ENCODE results near the gene SLC28A2. TPM values are rescaled to one million over a fixed set of nuclear protein-coding genes. Genes with fewer than 3 reads are reported as not detected.
"Not testable (repeated sequence)": the region's sequence is repeated elsewhere in the genome, so short reads cannot be mapped to it uniquely, and the experiment has no call there.

SLC28A2 gene
- total RNA-seq, 2 donors from 2014 or later, result not detected

DNA sequence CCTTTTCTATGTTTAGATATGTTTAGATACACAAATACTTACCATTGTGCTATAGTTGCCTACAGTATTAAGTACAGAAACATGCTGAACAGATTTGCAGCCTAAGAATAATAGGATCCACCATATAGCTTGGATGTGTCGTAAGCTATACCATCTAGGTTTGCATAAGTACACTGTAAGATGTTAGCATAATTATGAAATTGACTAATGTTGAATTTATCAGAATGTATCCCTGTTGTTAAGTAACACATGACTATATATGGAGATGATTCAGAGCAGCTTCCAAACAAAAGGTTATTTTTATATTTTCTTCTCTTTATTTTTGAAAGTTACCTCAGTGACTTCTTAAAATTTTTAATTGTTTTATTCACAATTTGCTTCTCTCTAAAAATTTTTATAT lies 2.4 kb downstream of the SLC28A2 start:
- no peak for DNase-seq (ENCODE audit: low spot score)

DNA sequence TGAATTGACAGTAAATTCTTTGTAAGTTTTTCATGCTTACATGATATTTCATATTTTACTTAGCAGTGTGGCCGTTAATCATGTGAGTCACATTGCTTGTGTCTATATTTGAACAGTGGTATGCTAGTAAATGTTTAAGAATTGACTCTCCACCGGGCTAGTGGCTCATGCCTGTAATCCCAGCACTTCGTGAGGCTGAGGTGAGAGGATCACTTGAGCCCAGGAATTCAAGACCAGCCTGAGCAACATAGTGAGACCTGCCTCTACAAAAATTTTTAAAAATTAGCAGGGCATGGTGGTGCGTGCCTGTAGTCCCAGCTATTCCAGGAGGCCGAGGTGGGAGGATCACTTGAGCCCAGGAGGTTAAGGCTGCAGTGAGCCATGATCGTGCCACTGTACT lies 2.8 kb downstream of the SLC28A2 start:
- DNase-seq (ENCODE audit: low spot score); intact Hi-C loops (cut with DNase I): not testable (repeated sequence)

More for the DNA sequence above, 2.4 kb downstream of the SLC28A2 start:
- intact Hi-C loops (cut with DNase I), result no loop called here

DNA sequence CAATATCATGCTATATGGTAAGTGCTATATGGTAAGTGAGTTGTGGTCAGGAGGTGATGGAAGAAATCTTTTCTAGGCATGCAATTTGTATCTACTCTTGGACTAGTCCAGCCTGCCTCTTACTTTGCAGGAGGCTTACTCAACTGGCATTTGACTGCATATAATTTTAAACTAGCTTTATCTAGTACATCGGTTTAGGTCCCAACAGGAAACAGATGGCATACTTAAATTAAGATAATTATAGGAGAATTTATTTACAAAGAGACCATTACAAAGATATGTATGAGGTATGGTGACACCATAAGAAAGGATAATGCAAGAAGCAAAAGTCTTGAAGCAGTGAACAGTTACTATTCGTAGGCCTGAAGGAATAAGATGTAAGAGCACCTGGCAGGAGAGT lies 7.8 kb downstream of the SLC28A2 start:
- no peak for DNase-seq (ENCODE audit: low spot score)
- intact Hi-C loops (cut with DNase I), result no loop called here

DNA sequence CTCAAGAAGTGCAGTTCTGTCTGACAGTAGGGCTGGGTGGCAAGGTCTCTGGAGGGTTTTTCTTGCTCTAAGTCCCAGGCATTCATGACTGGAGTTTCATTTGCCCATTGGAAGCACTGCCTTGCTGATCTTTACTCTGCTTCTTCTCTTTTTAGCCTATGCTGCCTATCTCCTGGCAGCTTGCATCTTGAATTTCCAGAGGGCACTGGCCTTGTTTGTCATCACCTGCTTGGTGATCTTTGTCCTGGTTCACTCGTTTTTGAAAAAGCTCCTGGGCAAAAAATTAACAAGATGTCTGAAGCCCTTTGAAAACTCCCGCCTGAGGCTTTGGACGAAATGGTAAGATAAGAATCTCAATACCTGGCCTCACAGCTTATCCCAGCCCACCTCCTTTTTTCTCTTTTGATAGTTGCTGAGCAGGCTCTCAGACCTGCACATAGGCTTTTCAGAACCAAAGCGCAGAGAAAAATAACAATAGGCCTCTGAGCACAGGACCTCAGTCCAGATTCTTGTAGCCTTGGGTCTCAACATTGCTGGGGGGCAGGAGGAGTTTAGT lies 10.9 kb downstream of the SLC28A2 start:
- DNase-seq (ENCODE audit: low spot score), result no peak
- intact Hi-C loops (cut with DNase I), result loop anchor here in 1 of 2 donors (1.0 kb wide), 1 partner anchor 14 kb away; no protein-coding TSS in a partner anchor

DNA sequence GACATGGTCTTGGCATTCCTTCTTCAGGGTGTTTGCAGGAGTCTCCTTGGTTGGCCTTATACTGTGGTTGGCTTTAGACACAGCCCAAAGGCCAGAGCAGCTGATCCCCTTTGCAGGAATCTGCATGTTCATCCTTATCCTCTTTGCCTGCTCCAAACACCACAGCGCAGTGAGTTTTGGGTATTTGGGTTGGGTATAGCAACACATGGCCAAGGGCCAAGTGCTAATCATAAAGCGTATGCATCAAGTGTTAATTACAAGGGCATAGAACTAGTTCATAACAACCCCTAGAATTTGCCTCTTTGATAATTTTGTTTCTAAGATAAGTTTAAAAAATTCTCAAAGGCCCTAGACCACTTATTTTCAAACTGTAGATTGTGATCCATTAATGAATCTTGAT lies 11.8 kb downstream of the SLC28A2 start:
- intact Hi-C loops (cut with DNase I), result no loop called here
- no peak for DNase-seq (ENCODE audit: low spot score)

DNA sequence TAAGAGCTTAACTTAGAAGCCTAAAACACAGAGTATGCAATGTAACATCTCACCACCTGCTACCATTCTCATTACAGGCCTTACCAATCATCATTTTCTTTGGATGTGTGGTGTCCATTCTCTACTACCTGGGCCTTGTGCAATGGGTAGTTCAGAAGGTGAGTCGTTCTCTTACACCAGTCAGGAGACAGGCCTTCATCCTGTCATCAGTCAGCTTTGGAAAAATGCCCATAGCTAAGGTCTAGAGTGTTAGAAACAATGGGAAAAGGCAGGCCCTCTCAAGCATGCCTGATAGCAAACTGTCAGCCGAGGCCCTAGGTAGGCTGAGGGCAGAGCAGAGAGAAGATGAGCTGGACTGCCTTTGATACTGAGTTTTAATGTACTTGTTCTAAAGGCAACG lies 13.5 kb downstream of the SLC28A2 start:
- no peak for DNase-seq (ENCODE audit: low spot score)
- intact Hi-C loops (cut with DNase I), result no loop called here

DNA sequence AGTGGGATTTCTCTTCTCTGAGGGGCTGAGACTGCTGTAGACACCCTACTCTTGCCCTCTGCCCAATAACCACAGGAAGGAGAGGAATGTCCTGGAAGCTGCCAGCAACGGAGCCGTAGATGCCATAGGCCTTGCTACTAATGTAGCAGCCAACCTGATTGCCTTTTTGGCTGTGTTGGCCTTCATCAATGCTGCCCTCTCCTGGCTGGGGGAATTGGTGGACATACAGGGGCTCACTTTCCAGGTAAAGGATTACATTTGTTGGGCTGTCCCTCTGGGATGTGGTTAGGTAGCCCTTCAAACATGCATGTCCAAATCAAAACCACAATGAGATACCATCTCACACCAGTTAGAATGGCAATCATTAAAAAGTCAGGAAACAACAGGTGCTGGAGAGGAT lies 16.1 kb downstream of the SLC28A2 start:
- no peak for DNase-seq (ENCODE audit: low spot score)
- intact Hi-C loops (cut with DNase I), result no loop called here

DNA sequence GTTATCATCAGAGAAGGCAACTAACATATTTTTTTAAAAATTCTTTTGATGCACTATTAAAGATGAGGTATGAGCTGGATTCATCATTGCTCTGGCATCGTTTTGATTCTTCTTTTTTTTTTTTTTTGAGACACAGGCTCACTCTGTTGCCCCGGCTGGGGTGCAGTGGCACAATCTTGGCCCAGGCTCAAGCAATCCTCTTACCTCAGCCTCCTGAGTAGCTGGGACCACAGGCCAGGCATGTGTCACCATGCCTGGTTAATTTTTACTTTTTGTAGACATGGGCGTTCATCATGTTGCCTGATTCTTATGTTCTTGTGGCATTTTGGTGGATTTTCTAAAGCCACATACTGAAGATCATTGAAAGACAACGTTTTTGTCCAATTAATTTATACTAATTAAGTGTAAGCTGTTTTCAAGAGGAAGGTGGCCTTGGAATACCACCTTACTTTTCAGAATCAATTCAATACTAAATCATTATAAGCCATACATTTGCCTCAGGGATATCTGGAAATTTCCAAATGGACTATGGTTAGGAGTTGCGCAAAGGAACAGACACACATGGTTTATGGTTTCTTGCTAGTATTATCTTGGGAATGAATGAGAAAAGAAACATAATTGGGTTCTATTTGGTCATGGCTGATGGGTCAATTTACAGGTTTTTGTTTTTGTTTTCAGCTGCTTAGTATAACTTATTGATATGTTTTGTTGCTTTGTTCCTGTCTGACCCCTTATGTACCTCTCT lies 22.8 kb downstream of the SLC28A2 start:
- no peak for DNase-seq (ENCODE audit: low spot score)

DNA sequence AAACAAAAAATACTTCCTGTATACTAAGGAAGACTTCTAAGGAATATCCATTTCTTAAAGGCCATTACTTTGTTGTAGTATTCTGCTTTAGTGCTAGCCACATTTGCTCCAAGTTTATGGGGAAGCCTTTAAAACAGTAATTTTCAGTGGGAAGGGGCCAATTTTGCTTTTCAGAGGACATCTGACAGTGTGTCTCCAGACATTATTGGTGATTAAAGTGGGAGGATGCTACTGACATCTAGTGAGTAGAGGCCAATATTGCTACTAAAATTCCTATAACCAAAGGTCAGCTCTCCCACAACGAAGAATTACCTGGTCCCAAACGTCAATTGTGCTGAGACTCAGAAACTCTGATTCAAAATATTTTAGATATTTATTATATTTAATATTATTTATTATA lies 24.8 kb downstream of the SLC28A2 start:
- DNase-seq (ENCODE audit: low spot score), result no peak
- intact Hi-C loops (cut with DNase I), result no loop called here

More for the DNA sequence above, 22.8 kb downstream of the SLC28A2 start:
- intact Hi-C loops (cut with DNase I), result no loop called here

DNA sequence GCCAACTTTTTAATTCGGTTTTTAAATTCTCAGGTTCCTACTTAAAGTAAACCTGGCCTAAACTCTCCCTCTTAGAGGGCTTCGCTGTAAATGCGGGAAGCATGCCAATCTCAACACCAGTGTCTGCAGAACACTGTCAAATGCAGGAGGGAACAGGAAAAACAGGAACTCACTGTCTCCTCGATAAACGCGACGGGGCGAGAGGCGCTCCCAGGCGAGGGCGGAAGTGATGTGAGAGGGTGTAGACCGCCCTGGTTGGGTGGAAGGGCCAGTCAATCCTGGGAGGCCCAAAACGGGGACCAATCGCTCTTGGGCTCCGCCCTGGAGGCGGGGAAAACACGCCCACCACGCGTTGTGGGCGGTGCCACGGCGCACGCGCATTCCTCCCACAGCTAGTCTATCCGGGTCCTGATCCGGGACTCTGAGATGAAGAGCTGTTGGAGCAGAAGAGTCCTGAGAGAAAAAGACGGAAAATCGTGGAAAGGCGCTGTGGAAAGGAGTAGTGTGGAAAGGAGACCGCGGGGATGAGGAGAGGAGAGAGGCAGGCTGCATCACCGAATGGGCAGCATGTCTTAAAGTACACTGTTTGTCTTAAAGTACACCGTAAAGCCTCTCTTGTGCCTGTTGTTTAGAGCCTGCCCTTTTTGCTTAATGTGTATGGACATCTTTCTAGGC lies 27.1 kb downstream of the SLC28A2 start:
- DNase-seq (ENCODE audit: low spot score), result peak; percentile 99
- intact Hi-C loops (cut with DNase I), result no loop called here

DNA sequence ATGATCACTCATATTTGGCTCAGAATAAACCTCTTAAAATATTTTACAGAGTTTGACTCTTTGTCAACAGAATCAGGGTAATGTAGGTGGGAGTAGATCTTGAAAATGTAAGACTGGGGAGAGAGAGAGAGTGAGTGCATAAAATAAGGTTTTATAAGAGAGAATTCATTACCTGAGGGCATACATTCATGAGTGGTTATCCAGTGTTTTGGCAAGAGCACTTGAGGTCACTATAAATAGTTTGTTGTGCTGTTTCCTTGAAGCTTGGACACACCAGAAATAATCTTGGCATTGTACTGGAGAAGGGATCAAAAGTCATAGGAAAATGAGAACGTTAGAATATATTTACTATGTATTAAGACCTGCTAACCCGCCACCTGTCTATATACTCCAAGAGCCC lies 33.4 kb downstream of the SLC28A2 start:
- intact Hi-C loops (cut with DNase I), result no loop called here
- DNase-seq (ENCODE audit: low spot score), result no peak

DNA sequence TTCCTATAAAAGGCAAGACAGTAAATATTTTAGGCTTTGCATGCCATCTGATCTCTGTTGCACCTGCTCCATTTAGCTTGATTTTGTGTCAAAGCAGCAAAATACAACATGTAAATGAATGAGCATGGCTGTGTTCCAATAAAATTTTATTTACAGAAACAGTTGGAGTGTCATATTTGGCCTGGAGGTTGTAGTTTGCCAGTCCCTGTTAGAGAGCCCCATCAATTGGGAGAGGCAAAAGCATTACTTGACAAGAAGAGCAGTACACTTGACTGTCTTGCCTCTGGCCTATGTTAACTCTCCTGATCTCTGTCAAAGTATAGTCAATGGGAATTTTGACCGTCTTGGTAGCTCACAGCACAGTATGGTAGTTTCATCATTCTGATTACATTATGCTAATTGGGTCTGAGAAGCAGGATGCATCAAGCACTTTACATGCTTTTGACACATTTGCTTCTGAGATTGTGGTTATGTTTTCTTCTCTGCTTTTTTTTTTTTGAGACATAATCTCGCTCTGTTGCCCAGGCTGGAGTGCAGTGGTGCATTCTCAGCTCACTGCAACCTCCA lies 35.4 kb downstream of the SLC28A2 start:
- intact Hi-C loops (cut with DNase I), result no loop called here
- DNase-seq (ENCODE audit: low spot score), result no peak

DNA sequence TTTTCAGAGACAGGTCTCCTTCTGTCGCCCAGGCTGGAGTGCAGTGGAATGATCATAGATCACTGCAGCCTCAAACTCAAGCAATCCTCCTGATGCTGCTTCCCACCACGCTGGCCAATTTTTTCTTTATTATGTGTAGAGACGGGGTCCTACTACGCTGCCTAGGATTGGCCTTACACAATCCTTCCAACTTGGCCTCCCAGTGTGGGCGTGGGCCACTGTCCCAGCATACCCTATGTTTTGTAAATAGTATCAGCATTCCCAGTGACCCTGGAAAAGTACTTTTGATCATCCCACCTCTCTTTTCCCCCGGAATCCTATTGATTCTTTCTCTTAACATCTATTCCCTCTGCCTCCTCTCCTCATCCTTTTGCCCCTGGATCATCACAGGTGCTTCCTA lies 36.9 kb downstream of the SLC28A2 start:
- intact Hi-C loops (cut with DNase I), result no loop called here
- DNase-seq (ENCODE audit: low spot score), result no peak

DNA sequence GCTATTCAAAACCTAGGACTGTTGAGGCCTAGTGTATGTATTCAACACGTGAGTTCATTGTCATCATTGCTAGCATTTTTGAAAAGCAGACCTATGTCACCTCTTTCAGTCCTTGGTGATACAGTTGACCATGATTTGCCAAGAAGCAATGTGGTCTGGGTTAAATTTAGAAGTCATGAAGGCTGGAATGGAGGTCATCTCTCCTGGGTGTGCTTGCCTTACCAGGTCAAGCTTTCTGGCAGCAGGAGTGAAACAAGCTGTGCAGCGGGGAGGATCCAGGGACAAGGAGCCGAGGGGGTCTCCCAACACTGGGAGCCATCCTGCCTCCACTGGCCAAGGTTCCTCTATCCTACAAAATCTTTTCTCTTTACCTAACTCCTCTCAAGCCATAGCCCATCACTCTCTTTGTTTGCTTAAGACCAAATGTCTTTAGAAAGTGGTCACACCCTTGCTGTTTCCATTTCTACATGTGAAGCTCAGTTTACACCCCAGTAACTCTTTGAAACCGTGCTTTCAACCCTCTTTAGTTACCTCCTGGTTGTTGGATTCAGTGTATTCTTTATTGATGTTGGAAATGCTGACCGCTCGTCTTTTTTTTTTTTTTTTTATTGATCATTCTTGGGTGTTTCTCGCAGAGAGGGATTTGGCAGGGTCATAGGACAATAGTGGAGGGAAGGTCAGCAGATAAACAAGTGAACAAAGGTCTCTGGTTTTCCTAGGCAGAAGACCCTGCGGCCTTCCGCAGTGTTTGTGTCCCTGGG lies 40.0 kb downstream of the SLC28A2 start:
- no peak for DNase-seq (ENCODE audit: low spot score)
- intact Hi-C loops (cut with DNase I), result no loop called here

DNA sequence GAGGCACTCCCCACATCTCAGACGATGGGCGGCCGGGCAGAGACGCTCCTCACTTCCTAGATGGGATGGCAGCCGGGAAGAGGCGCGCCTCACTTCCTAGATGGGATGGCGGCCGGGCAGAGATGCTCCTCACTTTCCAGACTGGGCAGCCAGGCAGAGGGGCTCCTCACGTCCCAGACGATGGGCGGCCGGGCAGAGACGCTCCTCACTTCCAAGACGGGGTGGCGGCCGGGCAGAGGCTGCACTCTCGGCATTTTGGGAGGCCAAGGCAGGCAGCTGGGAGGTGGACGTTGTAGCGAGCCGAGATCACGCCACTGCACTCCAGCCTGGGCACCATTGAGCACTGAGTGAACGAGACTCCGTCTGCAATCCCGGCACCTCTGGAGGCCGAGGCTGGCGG lies 41.3 kb downstream of the SLC28A2 start:
- DNase-seq (ENCODE audit: low spot score); intact Hi-C loops (cut with DNase I): not testable (repeated sequence)

DNA sequence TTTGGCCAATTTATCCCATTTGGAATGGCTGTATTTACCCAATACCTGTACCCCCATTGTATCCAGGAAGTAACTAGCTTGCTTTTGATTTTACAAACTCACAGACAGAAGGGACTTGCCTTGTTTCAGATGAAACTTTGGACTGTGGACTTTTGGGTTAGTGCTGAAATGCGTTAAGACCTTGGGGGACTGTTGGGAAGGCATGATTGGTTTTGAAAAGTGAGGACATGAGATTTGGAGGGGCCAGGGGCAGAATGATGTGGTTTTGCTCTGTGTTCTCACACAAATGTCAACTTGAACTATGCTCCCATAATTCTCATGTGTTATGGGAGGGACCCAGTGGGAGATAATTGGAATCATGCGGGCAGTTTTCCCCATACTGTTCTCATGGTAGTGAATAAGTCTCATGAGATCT lies 46.9 kb downstream of the SLC28A2 start:
- intact Hi-C loops (cut with DNase I); DNase-seq (ENCODE audit: low spot score): not testable (repeated sequence)

DNA sequence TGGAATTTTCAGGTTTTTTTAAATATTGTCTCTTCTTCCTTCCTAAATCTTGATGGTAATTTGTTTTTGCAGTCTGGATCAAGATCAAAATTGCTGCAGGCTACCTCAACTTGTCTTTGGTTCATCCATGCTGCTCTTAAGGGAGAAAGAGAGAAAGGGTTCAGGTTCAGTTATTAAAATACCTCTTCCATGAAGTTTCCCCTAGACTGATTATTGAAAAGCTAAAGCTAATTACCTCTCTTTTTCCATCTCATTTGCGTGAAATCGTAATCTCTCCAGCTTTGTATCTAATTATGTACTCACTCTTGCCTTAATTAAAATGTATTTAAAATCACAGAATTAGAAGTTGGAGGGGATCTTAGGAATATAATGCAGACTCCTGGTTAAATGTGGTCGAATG lies 52.7 kb downstream of the SLC28A2 start:
- intact Hi-C loops (cut with DNase I), result loop anchor here (5.0 to 10.0 kb wide), 2 partner anchors 98 to 100 kb away; a partner anchor contains a TSS
- no peak for DNase-seq (ENCODE audit: low spot score)

DNA sequence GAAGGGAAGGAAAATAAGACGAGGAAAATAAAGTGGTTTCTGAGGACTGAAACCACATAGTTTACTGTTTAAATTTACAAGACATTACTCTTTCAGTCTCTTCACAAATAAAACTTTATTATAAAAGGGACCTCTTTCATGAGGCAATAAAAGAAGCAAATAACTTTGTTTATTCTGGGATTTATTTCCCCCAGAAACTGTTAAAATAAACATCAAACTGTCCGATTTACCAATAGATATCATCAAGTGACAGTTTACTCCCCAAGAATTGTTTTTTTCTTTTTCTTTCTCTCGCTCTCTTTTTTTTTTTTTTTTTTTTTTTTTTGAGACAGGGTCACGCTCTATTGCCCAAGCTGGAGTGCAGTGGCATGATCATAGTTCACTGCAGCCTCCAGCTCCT lies 54.1 kb downstream of the SLC28A2 start:
- no peak for DNase-seq (ENCODE audit: low spot score)
- intact Hi-C loops (cut with DNase I), result loop anchor here (5.0 to 10.0 kb wide), 2 partner anchors 96 to 99 kb away; a partner anchor contains a TSS

DNA sequence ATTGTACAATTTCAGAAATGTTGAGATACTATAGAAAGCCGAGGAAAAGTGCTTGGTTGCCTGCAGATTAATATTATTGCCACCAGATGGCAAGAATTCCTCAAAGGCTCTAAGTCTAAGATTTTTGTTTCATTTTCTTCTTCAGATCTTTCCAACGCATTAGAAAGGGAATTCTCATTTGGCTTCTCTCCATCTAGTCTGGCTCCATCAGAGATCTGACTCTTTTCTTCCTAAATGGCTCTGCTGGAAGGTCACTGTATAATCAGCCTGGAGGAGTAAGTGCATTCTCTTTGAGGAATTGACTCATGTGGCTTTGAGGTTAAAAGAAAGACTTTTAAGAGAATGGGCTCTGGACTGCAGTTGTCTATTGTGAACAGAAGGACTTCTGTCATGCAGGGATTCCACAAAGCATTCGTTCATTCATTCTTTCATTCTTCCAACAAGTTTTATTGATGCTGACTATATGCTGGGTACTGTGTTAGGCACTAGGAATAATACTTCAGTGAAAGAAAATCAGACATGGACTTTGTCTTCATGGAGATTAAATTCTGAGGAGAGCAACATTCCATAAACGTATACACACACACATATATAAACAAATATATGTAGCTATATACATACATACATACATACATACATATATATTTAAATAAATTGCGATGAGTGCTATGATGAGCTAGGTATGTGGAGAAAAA lies 55.3 kb downstream of the SLC28A2 start:
- no peak for DNase-seq (ENCODE audit: low spot score)
- intact Hi-C loops (cut with DNase I), result loop anchor here (5.0 to 10.0 kb wide), 2 partner anchors 95 to 97 kb away; a partner anchor contains a TSS

All from posterior vena cava (tissue), 2 donors.